Suprapubic skin (tissue), 4 donors: ENCODE results near the gene ABHD17C. TPM values are rescaled to one million over a fixed set of nuclear protein-coding genes. Genes with fewer than 3 reads are reported as not detected.

Experiments used
- DNase-seq, 2 donors: peaks; one replicate each; pipeline ENCODE4 v3.0.0-alpha.2; 2019; ENCODE audit warnings: low spot score in 2 of 2
- H3K27ac ChIP-seq: fragments of 200-600 bp; sonication (generic); one replicate; pipeline ENCODE4 v1.5.1; 2019
- H3K27me3 ChIP-seq: fragments of 200-600 bp; sonication (generic); one replicate; pipeline ENCODE4 v1.5.1; 2019
- H3K36me3 ChIP-seq: fragments of 200-600 bp; sonication (generic); one replicate; pipeline ENCODE4 v1.5.1; 2019
- H3K4me1 ChIP-seq: fragments of 200-600 bp; sonication (generic); one replicate; pipeline ENCODE4 v1.5.1; 2019
- H3K4me3 ChIP-seq: fragments of 200-600 bp; sonication (generic); one replicate; pipeline ENCODE4 v1.5.1; 2019; ENCODE audit warnings: mild to moderate bottlenecking
- H3K9me3 ChIP-seq: fragments of 200-600 bp; sonication (generic); one replicate; pipeline ENCODE4 v1.5.1; 2019
- CTCF ChIP-seq, 2 donors: fragments of 200-600 bp in 1 of 2; fragments of 450-650 bp in 1 of 2; sonication (generic) in 1 of 2; IDR thresholded peaks; one replicate each; pipeline ENCODE4 v1.5.1; 2016 to 2019; ENCODE audit warnings: antibody characterized with exemption in 2 of 2, mild to moderate bottlenecking in 1 of 2, moderate library complexity in 1 of 2
- EP300 ChIP-seq: sonication (generic); formaldehyde crosslinking; IDR thresholded peaks from one replicate; pipeline ENCODE4 v1.6.1; 2017; ENCODE audit warnings: antibody characterized with exemption
- POLR2A ChIP-seq, 2 donors: fragments of 450-650 bp; IDR thresholded peaks; one replicate each; pipeline ENCODE4 v1.6.1; 2017; ENCODE audit warnings: antibody characterized with exemption in 2 of 2, mild to moderate bottlenecking in 2 of 2, moderate library complexity in 2 of 2
- POLR2AphosphoS5 ChIP-seq, 3 donors: sonication (generic); formaldehyde crosslinking; IDR thresholded peaks; one replicate each; pipeline ENCODE4 v1.6.1; 2017; ENCODE audit warnings: antibody characterized with exemption in 3 of 3
- WGBS: methylation state at CpG from one replicate; pipeline ENCODE4 v1.1.5; 2018; 5-methylcytosine and 5-hydroxymethylcytosine counted together
- total RNA-seq, 4 donors: library from RNA; depleted of rRNA; stranded (reverse); fragments of >200 nt; gene quantifications; one replicate each; pipeline ENCODE4 v1.1.0, GENCODE V29; 2016

Gene ABHD17C
- total RNA-seq, 4 donors from 2014 or later: 15.6 to 25.3 (median 21.1) TPM

- 97% methylated on average over 5 of the region's 5 CpGs for WGBS
Observed at GRCh38 chr15:80790236-80790635, 95.1 kb downstream of the ABHD17C start.

GRCh38 chr15:80791004-80791403, 95.9 kb downstream of the ABHD17C start:
- H3K4me1 ChIP-seq: no peaks in the 10 kb centered on the region
- no peak for TF ChIP-seq EP300
- WGBS: 100% methylated on average over 1 of the region's 1 CpG
- H3K27me3 ChIP-seq: no peaks in the 10 kb centered on the region
- H3K36me3 ChIP-seq: no peaks in the 10 kb centered on the region
- no peak overlapping the region for H3K4me3 ChIP-seq
- H3K27ac ChIP-seq: no peak overlapping the region
- H3K9me3 ChIP-seq: no peaks in the 10 kb centered on the region
- DNase-seq: no peak

More at GRCh38 chr15:80790236-80790635, 95.1 kb downstream of the ABHD17C start:
- TF ChIP-seq CTCF (IDR thresholded peaks at IDR 0.05) (no peak), POLR2A (IDR thresholded peaks at IDR 0.05) (no peak), EP300 (no peak), POLR2AphosphoS5 (IDR thresholded peaks at IDR 0.05) (no peak)
- DNase-seq: no peak
- Histone ChIP-seq H3K9me3 (no peaks in the 10 kb centered on the region), H3K4me1 (no peaks in the 10 kb centered on the region), H3K27me3 (no peaks in the 10 kb centered on the region), H3K27ac (no peak overlapping the region), H3K36me3 (no peaks in the 10 kb centered on the region), H3K4me3 (no peak overlapping the region)

- Histone ChIP-seq H3K4me1 (no peaks in the 10 kb centered on the region), H3K27ac (no peak overlapping the region), H3K27me3 (no peaks in the 10 kb centered on the region), H3K9me3 (no peaks in the 10 kb centered on the region), H3K4me3 (no peak overlapping the region), H3K36me3 (no peaks in the 10 kb centered on the region)
- DNase-seq: no peak
- TF ChIP-seq EP300 (no peak), CTCF (IDR thresholded peaks at IDR 0.05) (no peak), POLR2AphosphoS5 (IDR thresholded peaks at IDR 0.05) (no peak), POLR2A (IDR thresholded peaks at IDR 0.05) (no peak)
- 80% methylated on average over 5 of the region's 5 CpGs for WGBS
Observed at GRCh38 chr15:80796407-80796806, 101.3 kb downstream of the ABHD17C start.

- H3K36me3 ChIP-seq: no peaks in the 10 kb centered on the region
- TF ChIP-seq EP300: no peak
- H3K9me3 ChIP-seq: no peaks in the 10 kb centered on the region
Observed at GRCh38 chr15:80798911-80799310, 103.8 kb downstream of the ABHD17C start.

GRCh38 chr15:80800067-80800466, 105.0 kb downstream of the ABHD17C start:
- 78% methylated on average over 5 of the region's 5 CpGs for WGBS

More at GRCh38 chr15:80798911-80799310, 103.8 kb downstream of the ABHD17C start:
- no peaks in the 10 kb centered on the region for H3K4me1 ChIP-seq
- no peak for DNase-seq
- 97% methylated on average over 3 of the region's 3 CpGs for WGBS
- H3K27ac ChIP-seq: no peak overlapping the region
- no peaks in the 10 kb centered on the region for H3K27me3 ChIP-seq
- no peak overlapping the region for H3K4me3 ChIP-seq

More at GRCh38 chr15:80800067-80800466, 105.0 kb downstream of the ABHD17C start:
- H3K36me3 ChIP-seq: no peaks in the 10 kb centered on the region
- no peak overlapping the region for H3K4me3 ChIP-seq
- no peaks in the 10 kb centered on the region for H3K9me3 ChIP-seq
- no peaks in the 10 kb centered on the region for H3K27me3 ChIP-seq
- no peaks in the 10 kb centered on the region for H3K4me1 ChIP-seq
- no peak for DNase-seq
- H3K27ac ChIP-seq: no peak overlapping the region
- TF ChIP-seq EP300: no peak
- TF ChIP-seq POLR2AphosphoS5 (IDR thresholded peaks at IDR 0.05): no peak
- TF ChIP-seq POLR2A (IDR thresholded peaks at IDR 0.05): no peak
- TF ChIP-seq CTCF (IDR thresholded peaks at IDR 0.05): no peak
